HG02852 (cell line): ENCODE measurements around the gene PCDHB10.
"Not testable (repeated sequence)": the region's sequence is repeated elsewhere in the genome, so short reads cannot be mapped to it uniquely, and the experiment has no call there.

Source experiments
- ATAC-seq: cut with Tn5 transposase; IDR thresholded peaks from one replicate; pipeline ENCODE4 v1.9.1; 2021; ENCODE audit warnings: mild to moderate bottlenecking, moderate library complexity; ENCODE audit not compliant: unreplicated experiment

Gene PCDHB10

GRCh38 chr5:141192110-141192725 is at the start of gene PCDHB10:
PCDHB10 (plus strand) TSS chr5:141192353; CDS start chr5:141192553, 200 bp downstream.
- ATAC-seq, result no peak

DNA sequence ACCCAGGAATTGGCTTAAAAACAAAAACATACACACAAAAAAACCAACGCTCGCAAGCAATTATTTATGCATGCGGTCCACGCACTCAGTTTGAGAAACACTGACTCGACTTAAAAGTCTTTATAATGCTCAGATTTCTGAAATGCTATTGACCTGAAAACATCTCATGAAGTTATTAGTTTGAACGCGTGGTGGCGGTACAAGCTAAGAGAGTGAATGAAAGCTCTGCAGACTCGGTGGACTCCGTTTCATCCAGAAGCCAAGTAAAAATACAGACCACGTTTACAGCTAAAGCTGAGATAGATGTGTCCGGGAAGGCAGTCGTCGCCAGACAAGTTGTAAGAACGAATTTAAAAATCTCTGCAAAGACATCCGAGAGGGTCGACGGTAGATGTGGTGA is 42.3 kb upstream of the PCDHB10 start, which contains the start of gene PCDHB6:
TSS of gene PCDHB6 (plus strand) at position 246 of the 400 bp plus-strand sequence. CDS start 201 bp downstream, outside the sequence.
- no peak for ATAC-seq

- no peak for ATAC-seq
Measured at GRCh38 chr5:141150224-141150992, 41.7 kb upstream of the PCDHB10 start.

DNA sequence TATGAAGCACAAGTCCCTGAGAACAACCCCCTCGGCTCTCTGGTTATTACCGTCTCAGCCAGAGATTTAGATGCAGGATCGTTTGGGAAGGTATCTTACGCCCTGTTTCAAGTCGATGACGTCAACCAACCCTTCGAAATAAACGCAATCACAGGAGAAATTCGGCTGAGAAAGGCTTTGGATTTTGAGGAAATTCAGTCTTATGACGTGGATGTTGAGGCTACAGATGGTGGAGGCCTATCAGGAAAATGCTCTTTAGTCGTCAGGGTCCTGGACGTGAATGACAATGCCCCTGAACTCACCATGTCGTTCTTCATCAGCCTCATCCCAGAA is 41.2 kb upstream of the PCDHB10 start:
- no peak for ATAC-seq

DNA sequence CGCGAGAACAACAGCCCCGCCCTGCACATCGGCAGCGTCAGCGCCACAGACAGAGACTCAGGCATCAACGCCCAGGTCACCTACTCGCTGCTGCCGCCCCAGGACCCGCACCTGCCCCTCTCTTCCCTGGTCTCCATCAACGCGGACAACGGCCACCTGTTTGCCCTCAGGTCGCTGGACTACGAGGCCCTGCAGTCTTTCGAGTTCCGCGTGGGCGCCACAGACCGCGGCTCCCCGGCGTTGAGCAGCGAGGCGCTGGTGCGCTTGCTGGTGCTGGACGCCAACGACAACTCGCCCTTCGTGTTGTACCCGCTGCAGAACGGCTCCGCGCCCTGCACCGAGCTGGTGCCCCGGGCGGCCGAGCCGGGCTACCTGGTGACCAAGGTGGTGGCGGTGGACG is 40.5 kb upstream of the PCDHB10 start:
- ATAC-seq, result not testable (repeated sequence)

DNA sequence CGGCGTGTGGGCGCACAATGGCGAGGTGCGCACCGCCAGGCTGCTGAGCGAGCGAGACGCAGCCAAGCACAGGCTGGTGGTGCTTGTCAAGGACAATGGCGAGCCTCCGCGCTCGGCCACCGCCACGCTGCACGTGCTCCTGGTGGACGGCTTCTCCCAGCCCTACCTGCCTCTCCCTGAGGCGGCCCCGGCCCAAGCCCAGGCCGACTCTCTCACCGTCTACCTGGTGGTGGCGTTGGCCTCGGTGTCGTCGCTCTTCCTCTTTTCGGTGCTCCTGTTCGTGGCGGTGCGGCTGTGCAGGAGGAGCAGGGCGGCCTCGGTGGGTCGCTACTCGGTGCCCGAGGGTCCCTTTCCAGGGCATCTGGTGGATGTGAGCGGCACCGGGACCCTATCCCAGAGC is 40.1 kb upstream of the PCDHB10 start:
- not testable (repeated sequence) for ATAC-seq

- ATAC-seq, result no peak
Measured at GRCh38 chr5:141155540-141156374, 36.4 kb upstream of the PCDHB10 start.

DNA sequence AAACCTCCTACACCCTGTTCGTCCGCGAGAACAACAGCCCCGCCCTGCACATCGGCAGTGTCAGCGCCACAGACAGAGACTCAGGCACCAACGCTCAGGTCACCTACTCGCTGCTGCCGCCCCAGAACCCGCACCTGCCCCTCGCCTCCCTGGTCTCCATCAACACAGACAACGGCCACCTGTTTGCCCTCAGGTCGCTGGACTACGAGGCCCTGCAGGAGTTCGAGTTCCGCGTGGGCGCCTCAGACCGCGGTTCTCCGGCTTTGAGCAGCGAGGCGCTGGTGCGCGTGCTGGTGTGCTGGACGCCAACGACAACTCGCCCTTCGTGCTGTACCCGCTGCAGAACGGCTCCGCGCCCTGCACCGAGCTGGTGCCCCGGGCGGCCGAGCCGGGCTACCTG is 34.8 kb upstream of the PCDHB10 start:
- ATAC-seq, result not testable (repeated sequence)

GRCh38 chr5:141157901-141158300 is 34.3 kb upstream of the PCDHB10 start:
- ATAC-seq, result not testable (repeated sequence)

DNA sequence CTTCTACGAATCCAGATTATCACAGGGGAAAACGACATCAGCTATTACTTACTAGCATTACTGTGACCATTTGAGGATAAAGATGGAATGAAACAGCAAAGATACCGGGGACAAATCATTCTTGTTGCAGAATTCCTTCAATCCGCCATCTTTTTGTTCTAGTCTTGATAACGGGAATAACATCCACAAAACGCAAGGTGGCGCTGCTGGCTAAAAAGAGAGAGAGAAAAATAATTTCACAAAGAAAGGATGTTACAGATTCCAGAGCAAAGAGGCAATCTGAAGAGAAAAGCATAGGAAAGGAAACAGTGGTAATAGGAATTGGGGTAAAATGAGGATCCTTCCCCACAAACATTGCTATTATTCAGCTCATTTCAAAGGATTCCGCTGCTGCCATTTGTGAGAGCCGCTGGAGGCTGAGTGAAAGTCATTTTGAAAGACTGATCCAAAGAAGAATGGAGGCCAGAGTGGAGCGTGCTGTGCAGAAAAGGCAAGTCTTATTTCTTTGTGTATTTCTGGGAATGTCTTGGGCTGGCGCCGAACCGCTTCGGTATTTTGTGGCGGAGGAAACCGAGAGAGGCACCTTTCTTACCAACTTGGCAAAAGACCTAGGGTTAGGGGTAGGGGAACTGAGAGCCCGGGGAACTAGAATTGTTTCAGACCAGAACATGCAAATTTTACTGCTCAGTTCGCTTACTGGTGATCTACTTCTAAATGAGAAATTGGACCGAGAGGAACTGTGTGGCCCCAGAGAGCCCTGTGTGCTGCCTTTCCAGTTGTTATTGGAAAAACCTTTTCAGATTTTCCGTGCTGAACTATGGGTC is 19.6 kb upstream of the PCDHB10 start, which contains the start of gene PCDHB7:
TSS of gene PCDHB7 (plus strand) at position 264 of the 824 bp plus-strand sequence. CDS start at position 456, 192 bp downstream.
- ATAC-seq, result no peak

DNA sequence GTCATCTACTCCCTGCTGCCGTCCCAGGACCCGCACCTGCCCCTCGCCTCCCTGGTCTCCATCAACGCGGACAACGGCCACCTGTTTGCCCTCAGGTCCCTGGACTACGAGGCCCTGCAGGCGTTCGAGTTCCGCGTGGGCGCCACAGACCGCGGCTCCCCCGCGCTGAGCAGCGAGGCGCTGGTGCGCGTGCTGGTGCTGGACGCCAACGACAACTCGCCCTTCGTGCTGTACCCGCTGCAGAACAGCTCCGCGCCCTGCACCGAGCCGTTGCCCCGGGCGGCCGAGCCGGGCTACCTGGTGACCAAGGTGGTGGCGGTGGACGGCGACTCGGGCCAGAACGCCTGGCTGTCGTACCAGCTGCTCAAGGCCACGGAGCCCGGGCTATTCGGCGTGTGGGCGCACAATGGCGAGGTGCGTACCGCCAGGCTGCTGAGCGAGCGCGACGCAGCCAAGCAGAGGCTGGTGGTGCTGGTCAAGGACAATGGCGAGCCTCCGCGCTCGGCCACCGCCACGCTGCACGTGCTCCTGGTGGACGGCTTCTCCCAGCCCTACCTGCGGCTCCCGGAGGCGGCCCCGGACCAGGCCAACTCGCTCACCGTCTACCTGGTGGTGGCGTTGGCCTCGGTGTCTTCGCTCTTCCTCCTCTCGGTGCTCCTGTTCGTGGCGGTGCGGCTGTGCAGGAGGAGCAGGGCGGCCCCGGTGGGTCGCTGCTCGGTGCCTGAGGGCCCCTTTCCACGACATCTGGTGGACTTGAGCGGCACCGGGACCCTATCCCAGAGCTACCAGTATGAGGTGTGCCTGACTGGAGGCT is 17.7 kb upstream of the PCDHB10 start:
- ATAC-seq, result not testable (repeated sequence)

GRCh38 chr5:141175933-141176332 is 16.2 kb upstream of the PCDHB10 start:
- no peak for ATAC-seq

DNA sequence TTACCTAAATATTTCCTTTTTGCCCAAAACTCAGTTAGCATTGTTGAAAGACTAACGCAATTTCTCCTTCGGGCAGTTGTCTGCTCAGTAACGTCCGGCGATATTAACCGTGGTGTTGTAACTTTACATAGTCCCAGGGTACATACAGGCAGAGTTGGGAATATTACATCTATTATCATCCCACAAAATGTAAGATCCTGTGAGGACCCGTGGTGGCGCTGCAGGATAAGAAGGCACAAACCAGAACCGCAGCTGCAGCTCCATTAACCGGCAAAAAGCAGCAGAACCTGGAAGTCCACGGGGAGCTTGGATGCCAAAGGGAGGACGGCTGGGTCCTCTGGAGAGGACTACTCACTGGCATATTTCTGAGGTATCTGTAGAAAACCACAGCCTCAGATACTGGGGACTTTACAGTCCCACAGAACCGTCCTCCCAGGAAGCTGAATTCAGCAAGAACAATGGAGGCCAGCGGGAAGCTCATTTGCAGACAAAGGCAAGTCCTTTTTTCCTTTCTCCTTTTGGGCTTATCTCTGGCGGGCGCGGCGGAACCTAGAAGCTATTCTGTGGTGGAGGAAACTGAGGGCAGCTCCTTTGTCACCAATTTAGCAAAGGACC is 14.5 kb upstream of the PCDHB10 start, which contains the start of gene PCDHB8:
TSS of gene PCDHB8 (plus strand) at position 214 of the 615 bp plus-strand sequence. CDS start at position 459, 245 bp downstream.
- ATAC-seq, result not testable (repeated sequence)

GRCh38 chr5:141179371-141179770 is 12.8 kb upstream of the PCDHB10 start:
- ATAC-seq, result not testable (repeated sequence)

- ATAC-seq, result not testable (repeated sequence)
Measured at GRCh38 chr5:141179876-141180275, 12.3 kb upstream of the PCDHB10 start.

- no peak for ATAC-seq
Measured at GRCh38 chr5:141180313-141180712, 11.8 kb upstream of the PCDHB10 start.

DNA sequence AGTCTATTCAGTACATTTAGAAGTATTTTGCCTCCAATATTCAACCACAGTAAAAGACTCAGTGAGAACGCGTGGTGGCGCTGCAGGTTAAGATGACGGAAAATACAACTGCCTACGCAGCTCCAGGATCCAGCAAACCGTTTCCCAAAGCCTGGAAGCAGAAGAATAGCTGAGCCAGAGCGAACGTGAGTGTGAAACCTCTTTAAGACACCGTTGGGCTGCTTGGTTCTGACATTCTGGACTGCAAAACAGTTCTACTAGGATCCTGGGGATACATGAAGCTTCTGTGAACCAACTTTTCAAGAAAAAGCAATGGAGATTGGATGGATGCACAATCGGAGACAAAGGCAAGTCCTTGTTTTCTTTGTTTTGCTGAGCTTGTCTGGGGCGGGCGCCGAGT is 9.9 kb upstream of the PCDHB10 start, which contains the start of gene PCDHB16:
TSS of gene PCDHB16 (plus strand) at position 140 of the 400 bp plus-strand sequence. CDS start at position 313, 173 bp downstream.
- no peak for ATAC-seq

DNA sequence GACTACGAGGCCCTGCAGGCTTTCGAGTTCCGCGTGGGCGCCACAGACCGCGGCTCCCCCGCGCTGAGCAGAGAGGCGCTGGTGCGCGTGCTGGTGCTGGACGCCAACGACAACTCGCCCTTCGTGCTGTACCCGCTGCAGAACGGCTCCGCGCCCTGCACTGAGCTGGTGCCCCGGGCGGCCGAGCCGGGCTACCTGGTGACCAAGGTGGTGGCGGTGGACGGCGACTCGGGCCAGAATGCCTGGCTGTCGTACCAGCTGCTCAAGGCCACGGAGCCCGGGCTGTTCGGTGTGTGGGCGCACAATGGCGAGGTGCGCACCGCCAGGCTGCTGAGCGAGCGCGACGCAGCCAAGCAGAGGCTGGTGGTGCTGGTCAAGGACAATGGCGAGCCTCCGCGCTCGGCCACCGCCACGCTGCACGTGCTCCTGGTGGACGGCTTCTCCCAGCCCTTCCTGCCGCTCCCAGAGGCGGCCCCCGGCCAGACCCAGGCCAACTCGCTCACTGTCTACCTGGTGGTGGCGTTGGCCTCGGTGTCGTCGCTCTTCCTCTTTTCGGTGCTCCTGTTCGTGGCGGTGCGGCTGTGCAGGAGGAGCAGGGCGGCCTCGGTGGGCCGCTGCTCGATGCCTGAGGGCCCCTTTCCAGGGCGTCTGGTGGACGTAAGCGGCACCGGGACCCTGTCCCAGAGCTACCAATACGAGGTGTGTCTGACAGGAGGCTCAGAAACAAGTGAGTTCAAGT is 7.9 kb upstream of the PCDHB10 start:
- ATAC-seq, result not testable (repeated sequence)
